ENCODE results near the gene KY.

The KY gene

DNA sequence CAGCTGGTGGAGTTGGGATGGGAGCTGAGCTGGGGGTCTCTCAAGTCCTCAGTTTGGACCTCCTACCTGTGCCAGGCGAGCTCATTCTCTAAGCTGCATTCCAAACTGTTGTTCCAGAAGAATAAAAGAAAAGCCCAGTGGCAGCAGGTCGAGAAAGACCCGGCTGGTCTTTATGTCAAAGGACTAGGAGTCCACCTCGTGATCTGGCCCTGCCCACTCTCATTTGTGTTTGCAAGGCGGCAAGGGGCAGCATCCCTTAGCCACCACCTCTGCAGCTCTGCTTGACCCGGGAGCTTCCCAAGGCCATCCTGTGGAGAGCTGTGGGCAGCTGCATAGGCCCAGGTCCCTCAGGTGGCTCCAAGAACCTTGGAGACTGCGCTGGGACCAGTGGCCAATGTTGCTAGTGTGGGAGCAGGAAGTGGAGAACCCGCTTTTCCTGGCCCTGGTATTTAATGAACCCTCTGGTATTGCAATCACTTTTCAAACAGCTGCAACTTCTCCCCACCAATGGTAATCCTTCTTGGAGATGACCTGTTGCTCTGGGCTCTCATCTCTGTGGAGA lies 30.9 kb downstream of the KY start:
- no peak for DNase-seq (ENCODE audit: low spot score)

DNA sequence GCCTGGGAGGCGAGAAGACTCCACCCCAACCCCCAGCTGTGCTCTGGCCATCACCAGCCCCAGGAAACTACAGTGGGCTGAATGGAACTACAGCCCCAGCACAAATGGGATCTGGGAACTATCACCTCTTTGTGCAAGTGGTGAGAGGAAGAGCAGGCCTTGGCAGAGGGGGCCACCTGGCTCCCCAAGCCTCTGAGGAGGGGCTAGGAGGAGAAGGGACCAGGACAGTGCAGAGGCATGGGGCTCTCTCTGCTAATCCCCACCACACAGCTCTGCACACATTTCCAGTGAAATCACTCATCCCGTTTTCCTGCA lies 31.6 kb downstream of the KY start:
- no peak for DNase-seq (ENCODE audit: low spot score)

DNA sequence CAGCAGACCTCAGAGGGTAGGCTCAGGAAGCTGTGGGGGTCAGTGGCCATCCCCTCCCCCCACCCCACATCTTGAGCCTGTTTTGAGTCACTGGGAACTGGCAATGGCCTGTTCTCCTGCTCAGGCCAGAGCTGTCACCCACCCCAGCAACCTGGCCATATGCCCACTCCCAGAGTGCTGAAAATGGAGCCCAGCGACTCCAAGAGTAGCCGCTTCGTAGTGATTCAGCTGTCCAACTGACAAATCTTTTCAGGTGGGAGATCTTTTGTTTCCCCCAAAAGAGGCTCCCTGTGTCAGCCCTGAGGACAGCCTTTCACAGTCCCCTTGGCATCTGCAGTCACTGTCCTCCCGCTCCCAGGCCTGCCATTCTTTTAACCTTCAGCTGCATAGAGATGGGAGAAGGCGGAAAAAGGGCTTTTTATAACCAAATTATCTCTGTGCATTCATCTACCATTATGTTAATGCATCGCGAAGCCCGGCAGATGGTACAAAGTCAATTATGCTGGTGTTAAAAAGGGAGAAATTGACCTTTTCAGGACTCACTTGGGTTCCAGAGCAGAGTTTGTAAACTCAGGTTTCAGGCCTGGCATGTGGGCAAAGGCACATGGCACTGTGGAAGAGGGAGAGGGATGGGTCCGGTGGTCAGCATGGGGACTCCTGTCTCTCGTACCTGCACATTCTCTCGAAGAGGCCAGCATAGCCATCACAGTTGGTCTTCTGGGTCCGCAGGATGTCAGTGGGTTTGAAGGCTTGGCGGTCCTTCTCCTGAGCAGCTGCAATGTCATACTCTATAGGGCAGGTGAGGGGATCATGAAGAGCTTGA lies 32.1 kb downstream of the KY start:
- DNase-seq (ENCODE audit: low spot score) = no peak

DNA sequence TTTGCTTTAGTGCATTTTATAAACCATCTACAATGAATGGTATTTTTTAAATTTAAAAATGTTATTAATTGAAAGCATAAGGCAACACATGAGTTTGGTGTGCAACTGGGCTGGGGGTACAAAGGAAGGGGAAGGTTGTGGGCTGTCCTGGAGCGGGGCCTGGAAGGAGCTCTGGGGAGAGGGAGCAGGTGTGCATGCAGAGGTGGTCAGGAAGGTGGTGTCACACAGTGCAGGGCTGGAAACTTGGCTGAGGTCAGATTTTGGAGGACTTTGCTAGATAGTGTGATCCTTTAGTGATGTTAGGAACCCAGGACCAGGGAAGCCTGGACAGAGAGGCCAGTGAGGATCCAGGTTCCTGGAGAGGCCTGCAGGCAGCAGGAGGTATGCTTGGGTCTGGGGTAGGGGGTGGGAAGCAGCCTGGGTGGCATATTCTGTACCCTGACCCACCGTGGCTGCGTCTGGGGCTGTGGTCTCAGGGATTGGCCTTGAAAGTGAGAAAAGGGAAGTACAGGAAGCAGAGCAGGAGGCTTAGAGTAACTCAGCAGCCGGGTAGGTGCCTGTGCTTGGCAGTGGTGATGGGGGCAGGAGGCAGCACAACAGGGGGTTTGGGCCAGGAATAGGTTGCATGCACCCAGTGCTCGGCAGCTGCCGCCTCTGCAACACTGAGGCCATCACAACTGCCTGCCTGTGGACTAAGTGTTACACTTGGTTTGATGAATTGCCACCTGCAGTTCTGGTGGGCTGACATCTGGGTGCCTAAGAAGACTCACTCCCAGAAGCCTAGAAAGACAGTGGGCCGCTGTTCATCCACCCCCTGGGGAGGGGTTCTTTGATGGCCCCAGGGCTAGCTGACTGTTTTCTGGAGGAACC lies 33.0 kb downstream of the KY start:
- no peak for DNase-seq (ENCODE audit: low spot score)

DNA sequence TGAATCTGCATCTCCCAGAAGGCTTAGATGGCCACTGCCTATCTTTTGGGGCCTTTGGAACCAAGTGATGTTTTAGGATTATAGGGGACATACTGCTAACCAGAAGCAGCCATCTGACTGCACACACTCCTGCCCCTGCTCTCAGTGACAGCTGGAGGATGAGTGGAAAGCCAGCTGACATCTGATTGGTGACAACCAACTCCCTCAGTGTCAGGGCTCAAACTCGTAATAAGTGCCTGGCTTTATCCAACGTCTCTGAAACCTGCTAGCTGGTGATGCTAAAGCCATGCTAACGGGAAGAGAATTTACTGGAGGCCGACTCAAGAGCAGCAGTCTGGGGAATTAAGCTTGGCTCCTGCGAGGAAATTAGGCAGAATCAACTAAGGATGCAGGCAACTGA lies 35.1 kb downstream of the KY start:
- DNase-seq (ENCODE audit: low spot score) = no peak

DNA sequence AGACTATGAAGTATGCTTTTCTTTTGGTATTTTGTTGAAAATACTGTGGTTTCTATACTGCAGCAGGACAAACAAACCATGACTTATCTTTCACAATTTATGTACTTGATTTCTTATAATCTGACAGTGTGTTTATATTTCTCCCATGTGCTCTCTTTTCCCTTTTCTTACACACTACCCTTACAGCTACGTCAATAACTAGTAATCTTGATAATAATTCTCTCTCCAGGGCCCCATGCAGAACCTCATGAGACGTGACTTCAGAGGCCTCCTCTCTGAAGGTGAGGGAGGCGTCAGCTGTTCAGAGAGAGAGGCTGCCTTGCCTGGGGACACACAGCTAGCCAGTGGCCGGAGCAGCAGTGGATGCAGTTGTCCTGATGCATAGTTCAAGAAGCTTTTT lies 35.9 kb downstream of the KY start:
- DNase-seq (ENCODE audit: low spot score) = no peak

DNA sequence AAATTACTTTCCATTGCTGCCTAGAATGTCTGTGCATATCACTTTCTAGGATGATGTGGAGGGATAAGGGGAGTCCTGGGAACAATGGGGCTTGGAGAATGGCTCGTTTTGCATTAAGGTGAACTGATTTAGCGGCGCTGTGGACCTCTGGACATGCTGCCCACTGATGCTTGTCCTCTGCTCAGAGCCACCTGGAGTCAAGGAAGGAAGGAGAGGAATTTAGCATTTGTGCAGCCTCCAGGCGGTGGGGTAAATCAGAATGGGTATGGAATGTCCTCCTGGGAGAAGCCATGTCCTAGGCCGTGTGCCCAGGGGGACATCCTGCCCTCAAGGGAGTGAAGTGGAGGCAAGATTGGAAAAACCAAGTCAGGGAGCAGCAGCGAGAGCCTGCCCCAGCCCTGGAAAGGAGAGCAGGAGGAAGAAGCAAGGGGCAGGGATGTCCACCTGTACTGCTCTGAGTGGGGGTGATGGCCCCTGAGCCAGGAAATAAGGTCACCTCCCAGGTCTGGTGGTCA lies 37.8 kb downstream of the KY start:
- no peak for DNase-seq (ENCODE audit: low spot score)

DNA sequence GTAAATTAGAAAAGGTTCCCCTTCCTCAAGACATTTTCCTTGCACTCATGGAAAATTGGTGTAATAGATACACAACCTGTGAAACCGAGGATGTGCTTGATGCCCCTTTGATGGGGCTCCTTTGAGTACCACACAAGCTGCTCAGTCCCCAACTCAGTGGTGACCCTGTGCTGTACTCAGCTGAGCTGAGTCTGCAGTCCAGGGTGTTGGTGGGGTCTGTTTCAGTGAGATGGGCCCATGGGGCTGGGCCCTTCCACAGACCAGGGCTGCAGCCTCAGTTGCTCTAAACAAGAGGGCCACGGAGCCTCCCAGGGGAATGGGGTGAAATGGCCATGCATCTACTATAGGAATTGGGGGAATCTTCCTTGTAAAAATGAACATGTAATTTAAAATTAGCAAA lies 39.3 kb downstream of the KY start:
- DNase-seq (ENCODE audit: low spot score) = no peak

DNA sequence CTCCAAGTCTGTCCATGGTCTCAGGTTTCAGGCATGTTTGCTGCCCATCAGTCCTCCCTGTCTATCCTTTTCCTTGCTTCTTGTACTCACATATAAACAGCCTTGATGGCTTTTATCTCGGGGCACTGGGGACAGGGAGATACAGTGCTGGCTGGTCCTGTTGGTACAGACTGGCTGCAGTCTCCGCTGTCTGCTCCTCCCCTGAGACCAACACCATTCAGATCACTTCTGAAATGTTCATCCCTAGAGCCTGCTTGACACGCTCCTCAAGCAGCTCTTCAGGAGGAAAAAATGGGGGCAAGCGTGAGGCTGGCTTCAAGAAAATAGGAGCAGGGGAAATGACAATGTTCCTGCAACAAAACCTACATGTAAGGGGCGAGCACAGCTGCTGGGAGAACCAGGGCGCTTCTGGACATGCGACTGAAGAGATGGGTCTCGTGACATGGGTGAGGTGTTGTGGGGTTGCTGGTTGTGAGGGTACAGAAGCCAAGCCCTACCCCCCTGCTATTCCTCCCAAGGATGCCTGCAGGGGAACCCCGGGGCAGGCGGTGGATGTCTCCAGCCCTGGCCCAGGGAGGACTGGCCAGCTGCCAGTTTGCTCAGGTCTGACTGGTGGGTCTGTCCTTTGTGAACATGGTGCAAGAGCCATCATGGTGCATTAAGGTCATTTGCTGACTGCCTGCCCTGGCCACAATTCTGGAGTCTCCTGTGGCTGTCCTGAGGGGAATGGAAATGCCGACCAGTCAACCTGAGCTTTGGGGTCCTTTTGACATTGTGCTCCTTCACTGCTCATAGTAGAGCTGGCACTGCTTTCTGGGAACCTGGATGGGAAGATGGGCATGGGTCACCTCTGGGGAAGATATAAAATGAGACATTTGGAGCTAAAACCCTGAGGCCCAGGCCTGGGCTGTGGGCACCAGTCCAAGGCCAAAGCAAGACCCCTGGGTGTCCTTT lies 40.1 kb downstream of the KY start:
- no peak for DNase-seq (ENCODE audit: low spot score)

DNA sequence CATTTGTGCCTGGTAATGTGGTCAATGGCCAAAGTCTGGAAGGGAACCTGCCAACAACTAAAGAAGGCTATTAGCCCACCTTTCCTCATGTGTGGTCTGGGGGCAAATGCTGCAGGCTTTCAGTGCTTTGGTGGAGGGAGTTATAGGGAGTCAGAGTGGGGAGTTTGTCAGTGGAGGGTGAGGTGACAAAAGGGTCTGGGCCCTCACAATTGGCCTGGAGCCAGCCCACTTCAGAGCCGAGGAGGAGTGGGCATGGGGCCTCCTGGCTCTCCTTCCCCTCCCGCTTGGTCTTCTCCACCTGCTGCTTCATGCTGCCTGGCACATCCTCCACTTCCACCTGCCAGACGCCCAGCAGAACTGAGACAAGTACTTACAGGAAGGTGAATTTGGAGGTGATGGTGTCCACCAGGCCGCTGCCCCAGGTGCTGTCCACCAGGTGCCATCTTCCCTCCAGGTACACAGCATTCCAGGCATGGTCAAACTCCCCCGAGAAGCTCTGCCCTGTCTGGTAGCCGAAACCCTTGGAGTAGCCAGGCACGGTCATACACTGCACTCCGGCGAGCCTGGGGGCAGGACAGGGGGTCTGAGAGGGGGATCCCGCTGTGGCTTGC lies 40.9 kb downstream of the KY start:
- DNase-seq (ENCODE audit: low spot score) = no peak

DNA sequence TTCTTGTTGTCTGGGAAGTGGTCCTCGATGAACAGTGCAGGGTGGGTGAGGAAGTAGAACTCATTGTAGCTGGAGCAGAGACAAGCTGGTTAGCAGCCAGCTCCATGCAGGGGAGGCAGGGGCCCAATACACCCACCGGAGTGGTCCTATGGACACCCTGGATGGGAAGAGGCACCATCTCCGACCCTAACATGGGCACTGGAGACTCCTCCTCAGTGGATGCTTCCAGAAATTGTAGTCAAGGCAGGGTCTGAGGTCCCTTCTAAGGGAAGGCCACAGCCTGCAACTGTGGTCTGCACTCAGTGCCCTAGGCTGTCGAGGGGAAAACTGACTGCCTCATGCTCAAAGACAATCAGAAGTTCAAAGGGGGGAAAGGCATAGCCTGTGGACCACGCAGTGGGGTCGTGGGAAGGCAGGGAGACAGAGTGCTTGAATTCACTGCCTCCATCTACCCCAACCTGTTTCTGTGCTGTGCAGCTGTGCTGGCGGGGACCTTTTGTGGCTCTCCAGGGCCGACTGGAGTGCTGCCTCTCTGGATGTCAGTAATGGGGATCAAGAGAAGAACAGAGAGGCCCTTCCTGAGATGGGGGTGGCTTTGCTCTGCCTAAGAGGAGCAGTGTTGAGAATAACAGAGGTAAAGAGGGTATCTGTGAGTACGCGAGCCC lies 41.9 kb downstream of the KY start:
- DNase-seq (ENCODE audit: low spot score) = no peak

DNA sequence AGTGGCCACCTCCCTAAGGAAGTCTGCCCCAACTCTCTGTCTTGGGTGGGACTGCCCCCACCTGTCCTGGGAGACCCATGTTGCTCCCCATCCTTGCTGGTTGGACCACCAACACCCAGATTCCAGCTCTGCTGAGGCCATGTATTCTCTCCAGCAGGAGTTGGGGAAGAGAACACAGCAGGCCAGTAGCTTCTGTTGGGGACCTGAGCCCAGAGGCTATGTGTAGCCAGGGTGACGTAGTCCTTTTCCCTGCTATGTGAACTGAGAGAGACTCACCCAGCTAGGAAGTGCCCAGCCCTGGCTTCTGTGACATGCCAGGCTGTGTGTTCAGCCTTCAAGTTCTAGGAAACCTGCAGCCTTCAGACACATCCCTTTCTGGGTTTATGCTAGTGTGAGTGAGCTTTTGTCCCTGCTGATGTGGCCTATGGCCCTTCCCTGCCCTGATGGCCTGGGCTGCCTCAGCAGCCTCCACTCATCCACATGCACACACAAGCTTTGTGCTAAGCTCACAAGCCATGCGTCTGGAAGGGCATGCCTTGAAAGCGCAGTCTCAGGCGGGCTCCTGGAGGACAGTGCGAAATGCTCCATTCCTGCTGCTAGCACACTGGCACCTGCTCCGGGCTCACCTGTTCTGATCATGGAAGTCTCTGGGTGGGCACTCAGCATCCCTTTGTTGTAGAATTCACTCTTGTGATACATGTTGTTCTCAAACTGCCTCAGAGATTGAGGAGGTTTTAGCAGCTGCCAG lies 42.6 kb downstream of the KY start:
- DNase-seq (ENCODE audit: low spot score) = no peak

DNA sequence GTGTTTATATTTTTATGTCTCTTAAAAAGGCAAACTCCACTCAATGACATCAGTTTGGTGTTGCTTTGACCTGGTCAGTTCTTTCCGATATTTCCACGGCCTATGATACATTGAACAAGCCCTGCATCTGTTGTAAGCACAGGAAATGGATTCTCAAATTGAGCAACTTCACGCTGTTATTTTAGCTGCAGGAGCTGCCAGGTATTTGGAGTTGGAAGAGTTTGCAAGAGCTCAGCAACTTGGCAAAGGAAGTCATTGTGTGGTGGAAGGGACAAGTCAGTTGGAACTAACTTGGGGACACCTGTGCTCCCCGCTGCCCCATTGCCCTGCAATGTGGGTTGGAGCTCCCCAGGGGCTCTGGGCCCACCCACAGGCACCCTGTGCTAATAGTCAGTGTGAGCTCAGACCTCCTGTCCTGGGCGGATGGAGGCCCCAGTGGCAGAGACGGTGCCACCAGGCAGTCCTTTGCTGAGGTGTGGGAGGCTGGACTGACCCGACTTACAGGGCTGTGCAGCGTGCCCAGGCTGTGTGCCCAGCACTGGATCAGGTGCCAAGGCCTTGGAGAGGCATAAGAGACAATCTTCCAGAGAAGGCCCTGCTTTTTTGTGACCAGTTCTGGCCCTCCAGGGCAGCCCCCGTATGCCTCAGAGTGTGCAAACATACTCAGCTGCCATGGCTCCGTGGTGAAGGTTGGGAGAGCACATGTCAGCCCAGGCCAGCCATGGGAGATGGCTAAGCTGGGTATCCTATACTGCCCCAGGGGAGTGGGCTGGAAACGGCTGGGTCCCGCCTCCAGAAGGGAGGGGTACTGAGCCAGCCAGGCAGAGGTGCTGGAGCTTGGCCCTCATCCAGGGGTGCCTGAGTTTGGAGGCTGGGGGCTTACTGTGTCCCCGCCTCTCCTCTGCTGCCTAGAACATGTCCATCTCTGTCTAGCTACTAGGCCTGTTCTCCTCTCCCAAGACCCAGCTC lies 43.5 kb downstream of the KY start:
- DNase-seq (ENCODE audit: low spot score) = no peak

DNA sequence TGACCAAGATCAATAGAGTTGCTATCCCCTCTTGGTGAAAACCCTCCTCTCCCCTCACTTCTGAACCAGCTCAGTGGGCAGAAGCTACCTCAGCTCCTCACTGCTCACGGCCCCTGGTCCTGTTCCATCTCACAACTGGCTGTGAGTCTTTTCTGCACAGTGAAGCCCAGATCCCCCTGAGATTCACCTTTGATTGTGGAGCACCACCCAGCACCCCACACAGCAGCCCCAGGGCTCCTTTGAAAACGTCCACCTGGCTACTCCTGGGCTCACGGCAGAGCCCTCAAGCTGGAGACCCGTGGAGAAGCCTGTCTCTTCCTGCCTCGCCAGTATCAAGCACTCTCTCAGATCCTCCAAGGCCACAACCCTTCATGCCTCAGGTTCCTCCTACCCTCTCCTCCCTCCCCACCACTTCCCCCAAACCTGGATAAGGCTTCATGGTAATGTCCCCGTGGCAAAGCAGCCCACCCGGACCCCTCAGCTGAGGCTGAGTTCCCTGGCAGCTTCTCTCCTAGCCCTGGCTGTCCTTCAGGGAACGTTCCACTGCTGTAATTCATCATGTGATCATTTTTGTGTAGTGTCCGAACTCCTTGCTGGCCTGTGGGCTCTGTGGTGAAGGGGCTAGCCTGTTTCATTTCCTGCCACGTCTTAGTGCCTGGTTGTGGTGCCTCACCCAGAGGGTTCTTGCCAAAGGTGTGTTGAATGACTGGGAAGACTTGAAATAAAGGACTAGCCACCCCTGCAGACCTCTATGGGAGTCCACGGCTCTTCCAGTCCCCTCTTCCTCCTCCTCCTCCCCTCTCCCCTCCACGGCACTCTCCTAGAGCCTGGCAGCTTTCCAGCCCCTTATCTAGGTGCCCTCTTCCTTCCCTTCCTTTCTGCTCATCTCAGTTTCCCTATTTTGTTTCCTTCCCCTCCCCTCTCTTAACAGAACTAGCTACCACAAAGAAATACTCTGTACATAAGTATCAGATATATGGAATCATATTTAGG lies 44.5 kb downstream of the KY start:
- no peak for DNase-seq (ENCODE audit: low spot score)

DNA sequence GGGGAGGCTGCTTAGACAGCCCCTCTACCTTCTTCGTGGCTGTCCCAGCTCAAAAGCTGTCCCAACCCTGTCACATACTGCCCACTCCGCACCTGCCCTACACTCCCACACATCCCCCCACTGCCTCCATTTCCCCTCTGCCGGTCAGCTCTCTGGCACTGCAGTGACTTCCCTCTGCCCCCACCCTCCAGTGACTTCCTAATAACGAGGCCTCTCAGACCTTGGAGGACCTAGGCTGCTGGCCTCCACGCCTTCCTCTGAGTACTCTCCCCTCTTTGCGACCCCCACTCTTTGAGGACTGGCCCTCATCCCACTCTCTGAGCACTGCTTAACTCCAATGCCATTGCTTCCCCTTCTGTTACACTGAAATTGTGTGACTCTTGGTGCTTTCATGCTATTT lies 45.3 kb downstream of the KY start:
- no peak for DNase-seq (ENCODE audit: low spot score)

DNA sequence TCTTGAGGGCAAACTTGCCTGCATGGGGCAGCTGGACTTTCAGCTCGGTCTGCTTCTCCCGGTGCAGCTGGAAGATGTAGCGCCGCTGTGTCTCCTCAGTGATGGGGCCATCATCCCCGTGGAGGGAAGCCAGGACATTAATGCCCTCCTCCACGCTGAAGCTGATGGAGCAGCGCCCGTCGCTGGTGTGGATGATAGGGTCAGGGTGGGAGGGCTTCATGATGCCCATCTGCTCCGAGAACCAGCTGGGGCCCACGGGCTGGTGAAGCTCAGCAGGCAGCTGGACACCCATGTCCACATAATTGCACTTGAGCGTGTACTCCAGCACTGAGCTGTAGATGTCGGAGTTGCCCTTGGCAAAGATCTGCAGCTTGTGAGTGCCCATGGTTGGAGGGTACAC lies 46.9 kb downstream of the KY start:
- no peak for DNase-seq (ENCODE audit: low spot score)

DNA sequence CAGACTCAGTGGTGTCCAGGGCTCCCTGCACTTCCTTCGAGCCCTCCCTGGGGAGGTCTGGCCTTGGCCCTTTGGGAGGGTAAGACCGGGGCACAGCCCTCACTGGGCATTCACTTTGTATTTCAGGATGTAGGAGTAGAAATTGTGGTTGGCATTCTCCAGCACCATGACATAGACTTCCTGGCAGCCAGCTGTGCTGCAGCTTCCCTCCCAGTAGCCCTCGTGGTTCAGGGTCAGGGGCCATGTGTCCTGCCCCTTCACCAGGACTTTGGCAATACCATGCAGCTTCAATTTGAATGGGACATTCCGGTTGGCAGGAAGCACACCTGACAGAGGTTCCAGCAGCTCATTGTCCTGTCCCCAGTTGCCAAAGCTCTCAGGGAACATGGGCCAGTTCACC lies 47.3 kb downstream of the KY start:
- DNase-seq (ENCODE audit: low spot score) = no peak

DNA sequence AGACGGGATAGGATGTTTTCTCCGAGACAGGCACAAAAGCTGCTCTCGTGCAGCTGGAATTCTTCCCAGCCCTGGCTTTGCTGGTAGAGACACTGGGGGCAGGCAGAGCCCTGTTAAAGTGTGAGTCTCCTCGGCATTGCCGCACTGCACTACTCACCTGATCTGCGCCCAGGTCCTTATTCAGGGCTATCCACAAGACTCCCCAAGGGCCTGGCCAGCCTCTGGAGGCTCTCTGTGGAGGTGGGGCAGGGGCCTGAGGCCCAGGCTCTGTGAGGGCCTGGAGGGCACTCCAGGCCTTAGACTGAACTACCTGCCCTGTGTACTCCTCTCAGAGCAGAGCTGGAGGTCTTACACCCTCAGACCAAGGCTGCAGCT lies 48.4 kb downstream of the KY start:
- no peak for DNase-seq (ENCODE audit: low spot score)

Measured in NAMALWA (cell line).